H1 (cell line): Measurements from ENCODE around the gene TTBK1. TPM values are rescaled to one million over a fixed set of nuclear protein-coding genes. Genes with fewer than 3 reads are reported as not detected.

Experiments
- BCL11A ChIP-seq, 2 experiments: IDR thresholded peaks; one replicate each; pipeline ENCODE4 v1.6.1; 2011; ENCODE audit warnings: low read depth in 2 of 2, low read length in 2 of 2, mild to moderate bottlenecking in 2 of 2
- CEBPB ChIP-seq: IDR thresholded peaks from 2 replicates; pipeline ENCODE4 v1.6.1; 2012; ENCODE audit warnings: low read depth, low read length
- CHD2 ChIP-seq: IDR thresholded peaks from 2 replicates; pipeline ENCODE4 v1.6.1; 2012; ENCODE audit warnings: low read length, improper control_type of control experiment
- CREB1 ChIP-seq: IDR thresholded peaks from 2 replicates; pipeline ENCODE4 v1.6.1; 2012; ENCODE audit warnings: inconsistent platforms
- FOSL1 ChIP-seq: IDR thresholded peaks from 2 replicates; pipeline ENCODE4 v1.6.1; 2011; ENCODE audit warnings: mild to moderate bottlenecking, low read depth, low read length, moderate library complexity; ENCODE audit not compliant: insufficient read depth
- HDAC2 ChIP-seq, 2 experiments: fragments of 300-600 bp in 1 of 2; sonication (generic) in 1 of 2; IDR thresholded peaks; 2 replicates each; pipeline ENCODE4 v1.6.1; 2011 to 2012; ENCODE audit warnings: low read depth in 2 of 2, low read length in 2 of 2, mild to moderate bottlenecking in 2 of 2, moderate library complexity in 2 of 2, borderline replicate concordance in 1 of 2, inconsistent platforms in 1 of 2
- HDAC6 ChIP-seq: IDR thresholded peaks from one replicate; pipeline ENCODE4 v1.7.1; 2012; ENCODE audit warnings: low read depth, mild to moderate bottlenecking, inconsistent platforms, low read length, moderate library complexity
- JUN ChIP-seq: IDR thresholded peaks from 2 replicates; pipeline ENCODE4 v1.6.1; 2011; ENCODE audit warnings: low read depth, mild to moderate bottlenecking, improper control_type of control experiment, low read length
- KDM1A ChIP-seq: fragments of 200-600, 300-600 bp; sonication (generic); IDR thresholded peaks from 2 replicates; pipeline ENCODE4 v1.7.1; 2016; ENCODE audit warnings: mild to moderate bottlenecking, low read length, borderline replicate concordance
- NRF1 ChIP-seq: IDR thresholded peaks from 2 replicates; pipeline ENCODE4 v1.6.1; 2011; ENCODE audit warnings: mild to moderate bottlenecking, low read depth, low read length, improper control_type of control experiment
- POLR2A ChIP-seq, 2 experiments: IDR thresholded peaks; 1 replicate in 1 of 2; 2 replicates in 1 of 2; pipeline ENCODE4 v1.6.1; 2011; ENCODE audit warnings: low read depth in 2 of 2, low read length in 2 of 2, mild to moderate bottlenecking in 2 of 2; ENCODE audit errors: control extremely low read depth in 1 of 2
- POLR2AphosphoS5 ChIP-seq: IDR thresholded peaks from 2 replicates; pipeline ENCODE4 v1.6.1; 2011; ENCODE audit warnings: low read depth, low read length
- POU5F1 ChIP-seq: IDR thresholded peaks from 2 replicates; pipeline ENCODE4 v1.6.1; 2011; ENCODE audit warnings: low read depth, mild to moderate bottlenecking, low read length, moderate library complexity
- RAD21 ChIP-seq, 2 experiments: IDR thresholded peaks in 1 of 2; conservative IDR thresholded peaks in 1 of 2; 2 replicates each; pipeline ENCODE4 v1.6.1; 2011; ENCODE audit warnings: low read depth in 2 of 2, low read length in 2 of 2, improper control_type of control experiment in 1 of 2, inconsistent platforms in 1 of 2, mild to moderate bottlenecking in 1 of 2, moderate library complexity in 1 of 2
- RBBP5 ChIP-seq: IDR thresholded peaks from 2 replicates; pipeline ENCODE4 v1.7.1; 2012; ENCODE audit warnings: low read depth, mild to moderate bottlenecking, inconsistent platforms, low read length, moderate library complexity, borderline replicate concordance
- RFX5 ChIP-seq: IDR thresholded peaks from 2 replicates; pipeline ENCODE4 v1.6.1; 2011; ENCODE audit warnings: low read depth, low read length, improper control_type of control experiment, borderline replicate concordance
- RXRA ChIP-seq: IDR thresholded peaks from 2 replicates; pipeline ENCODE4 v1.6.1; 2011; ENCODE audit warnings: low read depth, mild to moderate bottlenecking, low read length, moderate library complexity; ENCODE audit not compliant: insufficient read depth
- SAP30 ChIP-seq: fragments of 300-600 bp; sonication (generic); IDR thresholded peaks from 2 replicates; pipeline ENCODE4 v1.7.1; 2012; ENCODE audit warnings: low read length, moderate library complexity, mild to moderate bottlenecking, inconsistent platforms; ENCODE audit not compliant: insufficient read depth, insufficient replicate concordance
- SP1 ChIP-seq: IDR thresholded peaks from 2 replicates; pipeline ENCODE4 v1.6.1; 2011; ENCODE audit warnings: low read depth, low read length
- SP4 ChIP-seq: IDR thresholded peaks from 2 replicates; pipeline ENCODE4 v1.6.1; 2012; ENCODE audit warnings: low read length, inconsistent platforms
- SRF ChIP-seq: IDR thresholded peaks from 2 replicates; pipeline ENCODE4 v1.6.1; 2011; ENCODE audit warnings: mild to moderate bottlenecking, low read depth, low read length, moderate library complexity
- TAF1 ChIP-seq: IDR thresholded peaks from 2 replicates; pipeline ENCODE4 v1.6.1; 2011; ENCODE audit warnings: mild to moderate bottlenecking, low read depth, low read length
- TBP ChIP-seq: IDR thresholded peaks from 2 replicates; pipeline ENCODE4 v1.6.1; 2011; ENCODE audit warnings: low read depth, low read length, improper control_type of control experiment
- YY1 ChIP-seq: IDR thresholded peaks from 2 replicates; pipeline ENCODE4 v1.6.1; 2011; ENCODE audit warnings: low read depth, mild to moderate bottlenecking, low read length
- polyA plus RNA-seq, 7 experiments: library from polyadenylated mRNA; depleted of rRNA in 3 of 7; stranded (reverse) in 5 of 7; unstranded in 2 of 7; fragments of >200 nt in 5 of 7; fragments of 200-250 nt in 2 of 7; gene quantifications; 1 replicate in 5 of 7; 2 replicates in 1 of 7; 4 replicates in 1 of 7; pipeline versions ENCODE4 v1.2.1 to v1.2.3, GENCODE V29; 2011 to 2013; ENCODE audit warnings: missing spikeins in 2 of 7, mixed read lengths in 2 of 7
- total RNA-seq: library from RNA; stranded (reverse); fragmentation: NEBNext Ultra II Directional; extraction: Animal tissue kit (Norgen Biotek cat#: 25700); gene quantifications from 2 replicates; pipeline ENCODE4 v1.2.1, GENCODE V29; 2021

The TTBK1 gene
- total and polyA plus RNA-seq, 2 of the 8 experiments (the other 6 are each of a cell fraction or from before 2014, with no cell fraction given), result 0.53 to 1.6 TPM

DNA sequence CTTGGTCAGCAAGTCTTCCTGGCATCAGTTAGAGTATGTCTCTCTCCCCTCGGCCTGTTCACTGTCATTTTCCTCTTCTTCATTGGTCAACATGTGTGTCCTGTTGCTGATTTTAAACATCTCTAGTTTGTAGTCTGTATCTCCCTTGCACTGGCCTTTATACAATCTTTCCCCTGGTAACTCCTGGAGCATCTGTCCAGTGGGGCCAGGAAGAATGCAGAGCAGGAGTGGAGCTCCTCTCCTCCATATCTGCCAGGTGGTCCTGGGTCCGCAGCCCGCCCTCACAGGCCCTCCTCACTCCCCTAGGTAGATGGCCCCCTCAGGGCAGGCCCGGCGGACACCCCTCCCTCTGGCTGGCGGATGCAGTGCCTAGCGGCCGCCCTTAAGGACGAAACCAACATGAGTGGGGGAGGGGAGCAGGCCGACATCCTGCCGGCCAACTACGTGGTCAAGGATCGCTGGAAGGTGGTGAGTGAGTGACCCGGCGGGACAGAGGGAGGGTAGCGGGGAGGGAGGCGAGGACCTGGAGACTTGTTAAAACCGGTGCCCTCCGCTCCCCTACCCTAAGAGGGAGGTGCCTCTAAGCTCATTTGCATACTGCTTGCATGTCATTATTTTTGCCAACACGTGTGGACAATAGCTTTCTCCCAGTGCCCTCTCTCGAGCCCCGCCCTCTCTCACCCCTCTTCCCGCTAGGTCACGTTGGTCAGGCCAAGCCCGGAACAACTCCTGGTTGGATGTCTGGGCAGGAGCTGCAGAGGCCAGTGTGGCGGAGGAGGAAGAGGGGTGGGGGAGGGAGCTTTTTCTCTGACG lies 3.2 kb downstream of the TTBK1 start (continued):
- TF ChIP-seq TAF1 (no peak; the same call in 1 of the 2 replicates), JUN (no peak), POLR2AphosphoS5 (peak; percentile 58), HDAC2 (IDR thresholded peaks at IDR 0.05; ENCODE audit: borderline replicate concordance in 1 of 2, low read depth in 2 of 2, low read length in 2 of 2) (no peak), BCL11A (IDR thresholded peaks at IDR 0.05; ENCODE audit: low read depth in 2 of 2, low read length in 2 of 2) (no peak), RAD21 (IDR thresholded peaks at IDR 0.05 in 1 of 2, conservative IDR thresholded peaks at IDR 0.05 in 1 of 2; ENCODE audit: low read depth in 2 of 2, low read length in 2 of 2) (peak in 1 of 2 experiments; percentile 0; a peak in 1 of 4 replicates), POU5F1 (no peak), KDM1A (no peak), CREB1 (peak; percentile 21), NRF1 (no peak), RXRA (no peak), CEBPB (no peak), RBBP5 (peak; percentile 66), POLR2A (IDR thresholded peaks at IDR 0.05; ENCODE audit: control extremely low read depth in 1 of 2, low read depth in 2 of 2, low read length in 2 of 2) (peak in 1 of 2 experiments; percentile 77; a peak in 1 of 3 replicates), SRF (no peak), CHD2 (0 out of 2 replicates have a peak, but pooled peaks have one; percentile 35), RFX5 (no peak), FOSL1 (no peak), SAP30 (no peak), SP4 (0 out of 2 replicates have a peak, but pooled peaks have one; percentile 33), HDAC6 (no peak), TBP (peak; percentile 42; the same call in 1 of the 2 replicates), SP1 (peak; percentile 43; the same call in 1 of the 2 replicates), YY1 (no peak; the same call in 1 of the 2 replicates)
- TF ChIP-seq, all 59 proteins: peak for 16
